Measurements from ENCODE around the gene STK17B.

GRCh38 chr2:196128749-196129148 is 42.6 kb downstream of the STK17B start:
- TF ChIP-seq FOXK1 (CRISPR knock-in tag; IDR thresholded peaks at IDR 0.05; ENCODE audit: borderline replicate concordance), result no peak
- TF ChIP-seq ZNF175 (CRISPR knock-in tag; IDR thresholded peaks at IDR 0.05; ENCODE audit: low read depth), result no peak
- no peak for TF ChIP-seq FOXM1 (IDR thresholded peaks at IDR 0.05; ENCODE audit: low read depth)
- TF ChIP-seq FOXM1 (CRISPR knock-in tag; IDR thresholded peaks at IDR 0.05; ENCODE audit: low read depth), result no peak
- TF ChIP-seq AFF4 (CRISPR knock-in tag; IDR thresholded peaks at IDR 0.05), result no peak
